Erythroblast (primary cell): ENCODE data around the gene AGPAT4.

ENCODE experiments used
- GATA1 ChIP-seq: IDR thresholded peaks from 2 replicates; pipeline ENCODE4 v1.6.1; 2011; ENCODE audit warnings: low read depth, mild to moderate bottlenecking, control low read depth, low read length, moderate library complexity
- POLR2A ChIP-seq: IDR thresholded peaks from 2 replicates; pipeline ENCODE4 v1.6.1; 2011; ENCODE audit warnings: mild to moderate bottlenecking, low read length

GRCh38 chr6:161137320-161137719, 136.5 kb downstream of the AGPAT4 start:
- TF ChIP-seq POLR2A (no peak), GATA1 (no peak)
